PFSK-1 (cell line): ENCODE measurements around the gene CYP2C9.

ENCODE experiments used
- FOXP2 ChIP-seq: optimal IDR thresholded peaks from 2 replicates; pipeline ENCODE3; 2011; ENCODE audit warnings: borderline replicate concordance, control low read depth, inconsistent platforms; ENCODE audit not compliant: insufficient read depth; ENCODE audit errors: extremely low read length, extremely low read depth
- POLR2AphosphoS5 ChIP-seq: IDR thresholded peaks from 2 replicates; pipeline ENCODE4 v1.6.1; 2012; ENCODE audit warnings: low read depth, mild to moderate bottlenecking, control low read depth, low read length, moderate library complexity
- SIN3A ChIP-seq: IDR thresholded peaks from 2 replicates; pipeline ENCODE4 v1.6.1; 2012; ENCODE audit warnings: mild to moderate bottlenecking, low read length, moderate library complexity, borderline replicate concordance; ENCODE audit not compliant: insufficient read depth
- TAF1 ChIP-seq: IDR thresholded peaks from 2 replicates; pipeline ENCODE4 v1.6.1; 2012; ENCODE audit warnings: low read length, control low read depth, borderline replicate concordance; ENCODE audit not compliant: insufficient read depth
- TF ChIP-seq, protein P1 (sequence below), 2 experiments: IDR thresholded peaks; 2 replicates each; pipeline versions ENCODE4 v1.6.1 to v1.8.0; 2011 to 2012; ENCODE audit warnings: low read depth in 2 of 2, low read length in 2 of 2, control low read depth in 1 of 2, inconsistent platforms in 1 of 2, mild to moderate bottlenecking in 1 of 2, moderate library complexity in 1 of 2; ENCODE audit not compliant: insufficient read depth in 1 of 2

Gene CYP2C9

DNA sequence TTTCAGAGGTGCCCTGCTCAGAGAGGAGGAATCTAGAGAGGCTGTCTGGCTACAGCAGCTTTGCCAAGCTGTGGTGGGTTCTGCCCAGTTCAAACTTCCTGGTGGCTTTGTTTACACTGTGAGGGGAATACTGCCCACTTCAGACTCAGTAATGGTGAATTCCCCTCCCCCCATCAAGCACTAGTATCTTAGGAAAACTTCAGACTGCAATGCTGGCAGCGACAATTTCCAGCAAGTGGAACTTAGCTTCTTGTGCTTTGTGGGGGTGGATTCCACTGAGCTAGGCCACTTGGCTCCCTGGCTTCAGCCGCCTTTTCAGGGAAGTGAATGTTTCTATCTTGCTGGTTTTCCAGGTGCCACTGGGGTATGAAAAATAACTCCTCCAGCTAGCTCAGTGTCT, 88.0 kb downstream of the CYP2C9 start:
- TF ChIP-seq SIN3A = no peak
- no peak for TF ChIP-seq POLR2AphosphoS5
- no peak for TF ChIP-seq TAF1
- TF ChIP-seq FOXP2 = no peak
- TF ChIP-seq, protein P1, sequence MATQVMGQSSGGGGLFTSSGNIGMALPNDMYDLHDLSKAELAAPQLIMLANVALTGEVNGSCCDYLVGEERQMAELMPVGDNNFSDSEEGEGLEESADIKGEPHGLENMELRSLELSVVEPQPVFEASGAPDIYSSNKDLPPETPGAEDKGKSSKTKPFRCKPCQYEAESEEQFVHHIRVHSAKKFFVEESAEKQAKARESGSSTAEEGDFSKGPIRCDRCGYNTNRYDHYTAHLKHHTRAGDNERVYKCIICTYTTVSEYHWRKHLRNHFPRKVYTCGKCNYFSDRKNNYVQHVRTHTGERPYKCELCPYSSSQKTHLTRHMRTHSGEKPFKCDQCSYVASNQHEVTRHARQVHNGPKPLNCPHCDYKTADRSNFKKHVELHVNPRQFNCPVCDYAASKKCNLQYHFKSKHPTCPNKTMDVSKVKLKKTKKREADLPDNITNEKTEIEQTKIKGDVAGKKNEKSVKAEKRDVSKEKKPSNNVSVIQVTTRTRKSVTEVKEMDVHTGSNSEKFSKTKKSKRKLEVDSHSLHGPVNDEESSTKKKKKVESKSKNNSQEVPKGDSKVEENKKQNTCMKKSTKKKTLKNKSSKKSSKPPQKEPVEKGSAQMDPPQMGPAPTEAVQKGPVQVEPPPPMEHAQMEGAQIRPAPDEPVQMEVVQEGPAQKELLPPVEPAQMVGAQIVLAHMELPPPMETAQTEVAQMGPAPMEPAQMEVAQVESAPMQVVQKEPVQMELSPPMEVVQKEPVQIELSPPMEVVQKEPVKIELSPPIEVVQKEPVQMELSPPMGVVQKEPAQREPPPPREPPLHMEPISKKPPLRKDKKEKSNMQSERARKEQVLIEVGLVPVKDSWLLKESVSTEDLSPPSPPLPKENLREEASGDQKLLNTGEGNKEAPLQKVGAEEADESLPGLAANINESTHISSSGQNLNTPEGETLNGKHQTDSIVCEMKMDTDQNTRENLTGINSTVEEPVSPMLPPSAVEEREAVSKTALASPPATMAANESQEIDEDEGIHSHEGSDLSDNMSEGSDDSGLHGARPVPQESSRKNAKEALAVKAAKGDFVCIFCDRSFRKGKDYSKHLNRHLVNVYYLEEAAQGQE (IDR thresholded peaks at IDR 0.05; ENCODE audit: insufficient read depth in 1 of 2, low read depth in 2 of 2, low read length in 2 of 2) = no peak

DNA sequence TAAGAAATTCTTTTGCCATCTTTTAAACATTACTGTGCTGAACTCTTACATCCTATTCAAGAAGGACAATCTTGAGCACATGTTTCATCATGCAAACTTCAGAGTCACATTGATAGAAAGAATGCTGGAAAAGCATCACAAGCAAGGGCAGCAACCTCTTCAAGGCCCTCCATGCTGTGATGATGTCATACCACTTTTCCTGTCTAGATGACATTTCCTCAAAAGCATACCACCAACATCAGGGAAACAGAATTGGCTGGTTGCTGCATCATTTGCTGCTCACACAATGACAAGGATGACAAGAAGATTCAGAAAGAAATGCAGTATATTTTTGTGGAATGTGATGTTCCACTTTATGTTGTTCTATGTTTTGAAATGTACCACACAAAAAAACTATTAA, 93.2 kb downstream of the CYP2C9 start:
- TF ChIP-seq TAF1 = no peak
- TF ChIP-seq FOXP2 = no peak
- TF ChIP-seq POLR2AphosphoS5 = no peak
- TF ChIP-seq, protein P1 (IDR thresholded peaks at IDR 0.05; ENCODE audit: insufficient read depth in 1 of 2, low read depth in 2 of 2, low read length in 2 of 2) = no peak
- TF ChIP-seq SIN3A = no peak

DNA sequence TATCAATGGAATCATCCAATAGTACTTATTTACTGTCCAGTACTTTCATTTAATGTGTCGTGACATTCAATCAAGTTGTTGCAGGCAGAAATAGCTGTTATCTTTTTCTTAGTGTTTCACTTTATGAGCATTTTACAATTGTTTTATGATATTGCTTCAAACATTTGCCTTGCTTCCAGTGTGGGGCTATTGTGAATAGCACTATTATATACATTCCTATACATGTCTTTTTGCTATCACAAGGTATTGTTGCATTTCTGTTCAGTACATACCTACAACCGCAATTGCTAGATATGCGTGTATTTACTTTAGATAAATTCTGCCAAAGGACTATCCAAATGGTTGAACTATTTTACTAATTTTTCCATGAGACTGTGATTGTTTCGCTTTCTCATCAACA, 95.9 kb downstream of the CYP2C9 start:
- no peak for TF ChIP-seq SIN3A
- no peak for TF ChIP-seq TAF1
- no peak for TF ChIP-seq POLR2AphosphoS5
- TF ChIP-seq, protein P1 (IDR thresholded peaks at IDR 0.05; ENCODE audit: insufficient read depth in 1 of 2, low read depth in 2 of 2, low read length in 2 of 2) = no peak
- no peak for TF ChIP-seq FOXP2

DNA sequence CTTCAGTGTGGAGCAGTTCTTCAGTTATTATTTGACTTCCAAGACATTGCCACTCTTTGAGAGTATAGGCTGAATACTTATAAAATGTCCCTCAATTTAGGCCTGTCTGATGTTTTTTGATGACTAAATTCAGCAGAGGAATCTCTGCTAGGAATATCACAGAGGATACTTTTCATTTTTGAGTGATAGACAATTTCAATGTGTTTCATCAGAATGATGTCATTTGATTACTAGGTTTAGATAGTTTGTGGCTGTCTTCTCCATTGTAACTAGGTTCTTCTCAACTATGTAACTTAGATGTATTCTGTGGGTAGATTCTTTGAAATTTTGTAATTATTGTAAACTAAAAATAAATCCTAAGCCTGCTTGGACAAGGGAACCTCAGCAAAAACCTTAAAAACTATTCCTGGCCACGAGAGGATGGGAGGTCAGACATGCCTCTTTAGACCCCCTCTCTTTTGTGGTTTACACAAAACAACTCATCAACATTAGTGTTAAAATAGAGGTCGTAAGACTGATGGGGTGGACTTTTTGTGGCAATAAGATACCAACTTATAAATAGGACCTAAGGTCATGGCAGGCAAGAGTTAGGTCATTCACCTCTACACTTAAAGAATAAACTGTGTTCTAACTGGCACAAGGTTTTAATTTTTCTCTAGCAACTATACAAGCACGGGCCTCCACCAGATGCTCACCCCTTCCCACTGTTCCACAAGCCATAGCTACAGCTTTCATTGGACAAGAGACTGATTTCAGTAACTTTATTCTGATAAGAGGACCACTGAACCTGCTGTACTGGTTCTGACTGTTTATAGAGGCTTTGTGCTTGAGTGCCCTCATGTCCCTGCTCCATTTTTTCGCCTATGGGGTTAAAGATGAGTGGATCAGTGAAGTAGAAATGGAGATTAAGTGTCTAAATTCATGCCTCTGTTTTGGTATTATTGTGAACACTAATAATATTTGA, 97.2 kb downstream of the CYP2C9 start:
- TF ChIP-seq POLR2AphosphoS5 (no peak), TAF1 (no peak), FOXP2 (no peak), SIN3A (no peak)
- TF ChIP-seq, protein P1 (IDR thresholded peaks at IDR 0.05; ENCODE audit: insufficient read depth in 1 of 2, low read depth in 2 of 2, low read length in 2 of 2) = no peak
